Measurements from ENCODE around the gene PPP1R9A.

DNA sequence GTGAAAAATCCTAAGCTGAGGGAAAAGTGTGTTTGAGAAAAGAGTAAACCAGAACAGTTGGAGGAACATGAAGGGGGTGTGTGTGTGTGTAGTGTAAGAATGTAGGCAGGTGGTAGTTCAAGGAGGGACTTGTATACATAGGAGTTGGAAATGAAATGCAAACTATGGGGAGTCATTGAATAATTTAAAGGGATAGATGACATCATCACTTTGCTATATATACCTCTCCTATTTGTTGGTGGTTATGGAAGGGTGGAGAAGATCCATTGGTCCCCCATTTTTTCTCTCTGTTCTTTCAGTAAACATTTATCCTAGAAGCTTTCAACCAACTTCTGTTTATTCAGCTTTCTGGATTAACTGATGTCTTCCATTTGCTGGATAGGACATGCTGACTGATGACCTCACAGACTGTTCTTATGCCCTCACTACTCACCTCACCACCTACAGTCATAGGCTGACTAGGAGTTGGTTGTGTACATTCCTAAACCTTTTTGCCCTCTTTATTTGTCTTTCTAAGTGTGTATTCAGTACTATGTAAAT lies 20.8 kb downstream of the PPP1R9A start:
- TF ChIP-seq, protein P1, sequence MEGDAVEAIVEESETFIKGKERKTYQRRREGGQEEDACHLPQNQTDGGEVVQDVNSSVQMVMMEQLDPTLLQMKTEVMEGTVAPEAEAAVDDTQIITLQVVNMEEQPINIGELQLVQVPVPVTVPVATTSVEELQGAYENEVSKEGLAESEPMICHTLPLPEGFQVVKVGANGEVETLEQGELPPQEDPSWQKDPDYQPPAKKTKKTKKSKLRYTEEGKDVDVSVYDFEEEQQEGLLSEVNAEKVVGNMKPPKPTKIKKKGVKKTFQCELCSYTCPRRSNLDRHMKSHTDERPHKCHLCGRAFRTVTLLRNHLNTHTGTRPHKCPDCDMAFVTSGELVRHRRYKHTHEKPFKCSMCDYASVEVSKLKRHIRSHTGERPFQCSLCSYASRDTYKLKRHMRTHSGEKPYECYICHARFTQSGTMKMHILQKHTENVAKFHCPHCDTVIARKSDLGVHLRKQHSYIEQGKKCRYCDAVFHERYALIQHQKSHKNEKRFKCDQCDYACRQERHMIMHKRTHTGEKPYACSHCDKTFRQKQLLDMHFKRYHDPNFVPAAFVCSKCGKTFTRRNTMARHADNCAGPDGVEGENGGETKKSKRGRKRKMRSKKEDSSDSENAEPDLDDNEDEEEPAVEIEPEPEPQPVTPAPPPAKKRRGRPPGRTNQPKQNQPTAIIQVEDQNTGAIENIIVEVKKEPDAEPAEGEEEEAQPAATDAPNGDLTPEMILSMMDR (IDR thresholded peaks at IDR 0.05) = no peak
- TF ChIP-seq POLR2A (IDR thresholded peaks at IDR 0.05) = no peak

Data from tibial nerve (tissue), 3 donors.